Measurements from ENCODE around the gene RAB13. TPM values are rescaled to one million over a fixed set of nuclear protein-coding genes. Genes with fewer than 3 reads are reported as not detected.

The RAB13 gene
- total RNA-seq, 1 donor, result 103 TPM

GRCh38 chr1:153936011-153936802 lies 49.9 kb downstream of the RAB13 start:
- DNase-seq (ENCODE audit: low read depth), result no peak
- TF ChIP-seq CTCF (IDR thresholded peaks at IDR 0.05; ENCODE audit: insufficient read depth, low read length), result no peak
- H3K4me3 ChIP-seq (ENCODE audit: low read depth, low read length), result no peak overlapping the region

GRCh38 chr1:153934746-153935145 lies 51.4 kb downstream of the RAB13 start:
- no peak for DNase-seq (ENCODE audit: low read depth)
- no peak overlapping the region for H3K4me3 ChIP-seq (ENCODE audit: low read depth, low read length)
- no peak for TF ChIP-seq CTCF (IDR thresholded peaks at IDR 0.05; ENCODE audit: insufficient read depth, low read length)

- TF ChIP-seq CTCF (IDR thresholded peaks at IDR 0.05; ENCODE audit: insufficient read depth, low read length), result no peak
- H3K4me3 ChIP-seq (ENCODE audit: low read depth, low read length), result no peak overlapping the region
- no peak for DNase-seq (ENCODE audit: low read depth)
These were observed 52.2 kb downstream of the RAB13 start for GRCh38 chr1:153933955-153934354.

- no peak for DNase-seq (ENCODE audit: low read depth)
- H3K4me3 ChIP-seq (ENCODE audit: low read depth, low read length), result no peak overlapping the region
- TF ChIP-seq CTCF (IDR thresholded peaks at IDR 0.05; ENCODE audit: insufficient read depth, low read length), result no peak
These were observed 52.7 kb downstream of the RAB13 start for GRCh38 chr1:153933430-153933829.

- DNase-seq (ENCODE audit: low read depth), result no peak
- H3K4me3 ChIP-seq (ENCODE audit: low read depth, low read length), result no peak overlapping the region
- no peak for TF ChIP-seq CTCF (IDR thresholded peaks at IDR 0.05; ENCODE audit: insufficient read depth, low read length)
These were observed 53.7 kb downstream of the RAB13 start for GRCh38 chr1:153932156-153933131.

Small RNAs within 50 kb of the gene (small RNA-seq; reads per million reads assigned to genes)
- not detected for gene MIR6737

Other genes with a start within 250 kb of the RAB13 start
- 11.5 and 113 TPM in 2 replicates for gene SLC27A3, start 210.9 kb downstream of the RAB13 start, total RNA-seq (ENCODE audit: low replicate concordance)
- gene GATAD2B, start 63.4 kb downstream of the RAB13 start, total RNA-seq (ENCODE audit: low replicate concordance), result 8.0 and 11.3 TPM in 2 replicates
- gene DENND4B, start 39.6 kb downstream of the RAB13 start, total RNA-seq (ENCODE audit: low replicate concordance), result 14.9 and 23.2 TPM in 2 replicates
- 6.6 and 8.6 TPM in 2 replicates for gene CRTC2, start 27.7 kb downstream of the RAB13 start, total RNA-seq (ENCODE audit: low replicate concordance)
- 74.1 and 85.9 TPM in 2 replicates for gene SLC39A1, start 22.8 kb downstream of the RAB13 start, total RNA-seq (ENCODE audit: low replicate concordance)
- 3.3 and 5.9 TPM in 2 replicates for gene CREB3L4, start 18.4 kb downstream of the RAB13 start, total RNA-seq (ENCODE audit: low replicate concordance)
- 73.9 and 132 TPM in 2 replicates for gene JTB, start 8.7 kb downstream of the RAB13 start, total RNA-seq (ENCODE audit: low replicate concordance)
- 442 and 2,665 TPM in 2 replicates for gene RPS27, start 4.4 kb upstream of the RAB13 start, total RNA-seq (ENCODE audit: low replicate concordance)
- gene NUP210L, start 168.7 kb upstream of the RAB13 start, total RNA-seq (ENCODE audit: low replicate concordance), result 0.09 TPM in 1 of 2 replicates, not detected in the other
- gene TPM3, start 205.8 kb upstream of the RAB13 start, total RNA-seq (ENCODE audit: low replicate concordance), result 427 and 649 TPM in 2 replicates
- gene CFAP141, start 220.0 kb upstream of the RAB13 start, total RNA-seq (ENCODE audit: low replicate concordance), result not detected in 2 replicates
- gene UBAP2L, start 234.6 kb upstream of the RAB13 start, total RNA-seq (ENCODE audit: low replicate concordance), result 115 and 121 TPM in 2 replicates

All from fibroblast of the aortic adventitia (primary cell).